Suprapubic skin (tissue), 4 donors: Measurements from ENCODE around the gene ESRRG. TPM values are rescaled to one million over a fixed set of nuclear protein-coding genes. Genes with fewer than 3 reads are reported as not detected.

Source experiments
- DNase-seq, 2 donors: peaks; one replicate each; pipeline ENCODE4 v3.0.0-alpha.2; 2019; ENCODE audit warnings: low spot score in 2 of 2
- H3K27ac ChIP-seq: fragments of 200-600 bp; sonication (generic); one replicate; pipeline ENCODE4 v1.5.1; 2019
- H3K27me3 ChIP-seq: fragments of 200-600 bp; sonication (generic); one replicate; pipeline ENCODE4 v1.5.1; 2019
- H3K36me3 ChIP-seq: fragments of 200-600 bp; sonication (generic); one replicate; pipeline ENCODE4 v1.5.1; 2019
- H3K4me1 ChIP-seq: fragments of 200-600 bp; sonication (generic); one replicate; pipeline ENCODE4 v1.5.1; 2019
- H3K4me3 ChIP-seq: fragments of 200-600 bp; sonication (generic); one replicate; pipeline ENCODE4 v1.5.1; 2019; ENCODE audit warnings: mild to moderate bottlenecking
- H3K9me3 ChIP-seq: fragments of 200-600 bp; sonication (generic); one replicate; pipeline ENCODE4 v1.5.1; 2019
- CTCF ChIP-seq, 2 donors: fragments of 200-600 bp in 1 of 2; fragments of 450-650 bp in 1 of 2; sonication (generic) in 1 of 2; IDR thresholded peaks; one replicate each; pipeline ENCODE4 v1.5.1; 2016 to 2019; ENCODE audit warnings: antibody characterized with exemption in 2 of 2, mild to moderate bottlenecking in 1 of 2, moderate library complexity in 1 of 2
- EP300 ChIP-seq: sonication (generic); formaldehyde crosslinking; IDR thresholded peaks from one replicate; pipeline ENCODE4 v1.6.1; 2017; ENCODE audit warnings: antibody characterized with exemption
- POLR2A ChIP-seq, 2 donors: fragments of 450-650 bp; IDR thresholded peaks; one replicate each; pipeline ENCODE4 v1.6.1; 2017; ENCODE audit warnings: antibody characterized with exemption in 2 of 2, mild to moderate bottlenecking in 2 of 2, moderate library complexity in 2 of 2
- POLR2AphosphoS5 ChIP-seq, 3 donors: sonication (generic); formaldehyde crosslinking; IDR thresholded peaks; one replicate each; pipeline ENCODE4 v1.6.1; 2017; ENCODE audit warnings: antibody characterized with exemption in 3 of 3
- WGBS: methylation state at CpG from one replicate; pipeline ENCODE4 v1.1.5; 2018; 5-methylcytosine and 5-hydroxymethylcytosine counted together
- total RNA-seq, 4 donors: library from RNA; depleted of rRNA; stranded (reverse); fragments of >200 nt; gene quantifications; one replicate each; pipeline ENCODE4 v1.1.0, GENCODE V29; 2016

The ESRRG gene
- total RNA-seq, 4 donors from 2014 or later: 2.8 to 10.1 (median 4.6) TPM

GRCh38 chr1:216616425-216616824 is 106.8 kb downstream of the ESRRG start:
- no peak overlapping the region for H3K27ac ChIP-seq
- DNase-seq: no peak
- H3K27me3 ChIP-seq: no peaks in the 10 kb centered on the region
- H3K9me3 ChIP-seq: no peaks in the 10 kb centered on the region
- WGBS: 79% methylated on average over 4 of the region's 4 CpGs
- no peaks in the 10 kb centered on the region for H3K4me1 ChIP-seq
- H3K36me3 ChIP-seq: no peaks in the 10 kb centered on the region
- no peak overlapping the region for H3K4me3 ChIP-seq
- TF ChIP-seq CTCF (IDR thresholded peaks at IDR 0.05) (no peak), POLR2AphosphoS5 (IDR thresholded peaks at IDR 0.05) (no peak), EP300 (no peak), POLR2A (IDR thresholded peaks at IDR 0.05) (no peak)

- WGBS: 79% methylated on average over 12 of the region's 12 CpGs
- Histone ChIP-seq H3K9me3 (no peaks in the 10 kb centered on the region), H3K4me3 (no peak overlapping the region), H3K36me3 (no peaks in the 10 kb centered on the region), H3K27me3 (no peaks in the 10 kb centered on the region), H3K4me1 (no peaks in the 10 kb centered on the region), H3K27ac (no peak overlapping the region)
- no peak for DNase-seq
- TF ChIP-seq EP300 (no peak), POLR2A (IDR thresholded peaks at IDR 0.05) (no peak), CTCF (IDR thresholded peaks at IDR 0.05) (no peak), POLR2AphosphoS5 (IDR thresholded peaks at IDR 0.05) (no peak)
Measured at GRCh38 chr1:216614011-216614934, 109.0 kb downstream of the ESRRG start.

- Histone ChIP-seq H3K9me3 (no peaks in the 10 kb centered on the region), H3K4me3 (no peak overlapping the region), H3K36me3 (no peaks in the 10 kb centered on the region), H3K27me3 (no peaks in the 10 kb centered on the region), H3K4me1 (no peaks in the 10 kb centered on the region), H3K27ac (no peak overlapping the region)
- no peak for DNase-seq
- 58% methylated on average over 2 of the region's 2 CpGs for WGBS
- TF ChIP-seq CTCF (IDR thresholded peaks at IDR 0.05): no peak
- no peak for TF ChIP-seq EP300
- TF ChIP-seq POLR2AphosphoS5 (IDR thresholded peaks at IDR 0.05): no peak
- no peak for TF ChIP-seq POLR2A (IDR thresholded peaks at IDR 0.05)
Measured at GRCh38 chr1:216612291-216612690, 110.9 kb downstream of the ESRRG start.

- Histone ChIP-seq H3K9me3 (no peaks in the 10 kb centered on the region), H3K4me3 (no peak overlapping the region), H3K4me1 (no peaks in the 10 kb centered on the region), H3K27ac (no peak overlapping the region), H3K27me3 (no peaks in the 10 kb centered on the region), H3K36me3 (no peaks in the 10 kb centered on the region)
- WGBS: 75% methylated on average over 5 of the region's 5 CpGs
- no peak for TF ChIP-seq POLR2AphosphoS5 (IDR thresholded peaks at IDR 0.05)
- no peak for TF ChIP-seq POLR2A (IDR thresholded peaks at IDR 0.05)
- TF ChIP-seq CTCF (IDR thresholded peaks at IDR 0.05): no peak
- no peak for TF ChIP-seq EP300
- no peak for DNase-seq
Measured at GRCh38 chr1:216607067-216607697, 116.0 kb downstream of the ESRRG start.

GRCh38 chr1:216606047-216606637 is 117.1 kb downstream of the ESRRG start:
- Histone ChIP-seq H3K36me3 (no peaks in the 10 kb centered on the region), H3K27ac (no peak overlapping the region), H3K27me3 (no peaks in the 10 kb centered on the region), H3K4me1 (peaks cover 5% of the 10 kb centered on the region), H3K9me3 (no peaks in the 10 kb centered on the region), H3K4me3 (no peak overlapping the region)
- no peak for DNase-seq
- 69% methylated on average over 4 of the region's 4 CpGs for WGBS
- TF ChIP-seq CTCF (IDR thresholded peaks at IDR 0.05): no peak
- no peak for TF ChIP-seq POLR2AphosphoS5 (IDR thresholded peaks at IDR 0.05)
- no peak for TF ChIP-seq POLR2A (IDR thresholded peaks at IDR 0.05)
- TF ChIP-seq EP300: no peak
